Tibial nerve (tissue), 4 donors: ENCODE results near the gene MYRIP. TPM values are rescaled to one million over a fixed set of nuclear protein-coding genes. Genes with fewer than 3 reads are reported as not detected.
A peak's percentile ranks its signal among the peaks of the same experiment; 100 is the strongest.

ENCODE experiments used
- DNase-seq, 2 donors: peaks; one replicate each; pipeline ENCODE4 v3.0.0-alpha.2; 2019; ENCODE audit warnings: low spot score in 2 of 2
- H3K27ac ChIP-seq, 4 donors: fragments of 200-600 bp; sonication (generic) in 3 of 4; one replicate each; pipeline ENCODE4 v1.5.1; 2017 to 2019; ENCODE audit warnings: mild to moderate bottlenecking in 1 of 4
- H3K27me3 ChIP-seq, 2 donors: fragments of 200-600 bp; sonication (generic) in 1 of 2; one replicate each; pipeline versions ENCODE4 v1.5.1 to v1.6.0; 2017 to 2019
- H3K36me3 ChIP-seq, 3 donors: fragments of 200-600 bp; sonication (generic); one replicate each; pipeline ENCODE4 v1.5.1; 2018 to 2019
- H3K4me1 ChIP-seq, 4 donors: fragments of 200-600 bp; sonication (generic) in 3 of 4; one replicate each; pipeline ENCODE4 v1.5.1; 2017 to 2019
- H3K4me3 ChIP-seq, 4 donors: fragments of 200-600 bp; sonication (generic) in 3 of 4; one replicate each; pipeline ENCODE4 v1.5.1; 2017 to 2019; ENCODE audit warnings: mild to moderate bottlenecking in 1 of 4, moderate library complexity in 1 of 4
- H3K9me3 ChIP-seq, 4 donors: fragments of 200-600 bp; sonication (generic) in 3 of 4; one replicate each; pipeline ENCODE4 v1.5.1; 2017 to 2019
- CTCF ChIP-seq, 5 experiments: fragments of 200-600 bp in 3 of 5; fragments of 450-650 bp in 2 of 5; sonication (generic) in 3 of 5; IDR thresholded peaks; one replicate each; pipeline ENCODE4 v1.5.1; 2016 to 2019; ENCODE audit warnings: antibody characterized with exemption in 5 of 5, mild to moderate bottlenecking in 3 of 5, moderate library complexity in 2 of 5
- EP300 ChIP-seq, 2 donors: sonication (generic); formaldehyde crosslinking; IDR thresholded peaks; one replicate each; pipeline ENCODE4 v1.6.1; 2017; ENCODE audit warnings: antibody characterized with exemption in 2 of 2, mild to moderate bottlenecking in 1 of 2
- POLR2A ChIP-seq, 2 donors: fragments of 450-650 bp; IDR thresholded peaks; one replicate each; pipeline ENCODE4 v1.6.1; 2017; ENCODE audit warnings: antibody characterized with exemption in 2 of 2, mild to moderate bottlenecking in 2 of 2, moderate library complexity in 2 of 2
- WGBS, 2 donors: methylation state at CpG; one replicate each; pipeline ENCODE4 v1.1.5; 2018; 5-methylcytosine and 5-hydroxymethylcytosine counted together
- total RNA-seq, 4 donors: library from RNA; depleted of rRNA; stranded (reverse); fragments of >200 nt; gene quantifications; one replicate each; pipeline ENCODE4 v1.1.0, GENCODE V29; 2016

The MYRIP gene
- total RNA-seq, 4 donors from 2014 or later: 2.9 to 12.0 (median 9.9) TPM

- no peaks in the 10 kb centered on the region for H3K27me3 ChIP-seq
- H3K9me3 ChIP-seq: no peaks in the 10 kb centered on the region
- 88 to 100% methylated on average over 1 of the region's 1 CpG for WGBS, 2 donors
- H3K27ac ChIP-seq: no peak overlapping the region
- H3K4me3 ChIP-seq: no peak overlapping the region
- TF ChIP-seq POLR2A (IDR thresholded peaks at IDR 0.05): no peak
- no peak for TF ChIP-seq EP300 (IDR thresholded peaks at IDR 0.05)
- no peak for TF ChIP-seq CTCF (IDR thresholded peaks at IDR 0.05)
- H3K36me3 ChIP-seq: no peaks in the 10 kb centered on the region
- H3K4me1 ChIP-seq: peaks cover 0 to 2% (median 0%) of the 10 kb centered on the region in 4 donors
- DNase-seq: no peak
These were observed 358.5 kb downstream of the MYRIP start for GRCh38 chr3:40167958-40168357.

DNA sequence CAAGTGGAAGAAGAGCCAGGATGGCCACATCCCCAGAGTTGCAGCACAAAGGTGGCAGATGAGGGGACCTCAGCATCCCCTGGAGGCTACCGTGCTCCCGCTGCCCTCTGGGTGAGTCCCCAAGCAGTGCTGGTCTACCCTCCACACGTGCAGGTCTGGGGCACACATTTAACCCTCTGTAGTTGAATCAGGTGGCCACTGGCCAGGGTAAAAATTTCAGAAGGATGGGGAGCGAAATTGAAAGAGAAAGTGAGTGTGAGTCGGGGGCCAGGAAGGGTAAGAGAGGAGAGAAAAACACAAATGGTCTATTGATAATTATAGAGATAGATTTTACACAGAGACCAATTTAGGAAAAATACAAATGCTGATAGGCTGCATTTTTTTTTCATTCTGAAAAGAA, 360.6 kb downstream of the MYRIP start:
- no peak for TF ChIP-seq EP300 (IDR thresholded peaks at IDR 0.05)
- TF ChIP-seq POLR2A (IDR thresholded peaks at IDR 0.05): no peak
- no peak for TF ChIP-seq CTCF (IDR thresholded peaks at IDR 0.05)
- DNase-seq: no peak
- Histone ChIP-seq H3K36me3 (no peaks in the 10 kb centered on the region), H3K27ac (no peak overlapping the region), H3K9me3 (no peaks in the 10 kb centered on the region), H3K4me3 (no peak overlapping the region), H3K4me1 (peaks cover 0 to 13% (median 0%) of the 10 kb centered on the region in 4 donors), H3K27me3 (no peaks in the 10 kb centered on the region)
- WGBS, 2 donors: 65 to 70% methylated on average over 5 of the region's 5 CpGs

GRCh38 chr3:40170395-40170794, 361.0 kb downstream of the MYRIP start:
- Histone ChIP-seq H3K9me3 (no peaks in the 10 kb centered on the region), H3K36me3 (no peaks in the 10 kb centered on the region), H3K4me1 (peaks cover 0 to 13% (median 0%) of the 10 kb centered on the region in 4 donors), H3K27ac (no peak overlapping the region), H3K27me3 (no peaks in the 10 kb centered on the region), H3K4me3 (no peak overlapping the region)
- TF ChIP-seq EP300 (IDR thresholded peaks at IDR 0.05) (no peak), CTCF (IDR thresholded peaks at IDR 0.05) (no peak), POLR2A (IDR thresholded peaks at IDR 0.05) (no peak)
- DNase-seq: no peak
- 88 to 90% methylated on average over 1 of the region's 1 CpG for WGBS, 2 donors

- whole genome bisulfite sequencing, 2 donors: 88 to 91% methylated on average over 1 of the region's 1 CpG
- TF ChIP-seq EP300 (IDR thresholded peaks at IDR 0.05): no peak
- no peak for TF ChIP-seq POLR2A (IDR thresholded peaks at IDR 0.05)
- TF ChIP-seq CTCF (IDR thresholded peaks at IDR 0.05): no peak
- Histone ChIP-seq H3K36me3 (no peaks in the 10 kb centered on the region), H3K4me3 (no peak overlapping the region), H3K4me1 (peaks cover 0 to 13% (median 0%) of the 10 kb centered on the region in 4 donors), H3K27ac (no peak overlapping the region), H3K27me3 (no peaks in the 10 kb centered on the region), H3K9me3 (no peaks in the 10 kb centered on the region)
- no peak for DNase-seq
These were observed 363.2 kb downstream of the MYRIP start for GRCh38 chr3:40172560-40172959.

DNA sequence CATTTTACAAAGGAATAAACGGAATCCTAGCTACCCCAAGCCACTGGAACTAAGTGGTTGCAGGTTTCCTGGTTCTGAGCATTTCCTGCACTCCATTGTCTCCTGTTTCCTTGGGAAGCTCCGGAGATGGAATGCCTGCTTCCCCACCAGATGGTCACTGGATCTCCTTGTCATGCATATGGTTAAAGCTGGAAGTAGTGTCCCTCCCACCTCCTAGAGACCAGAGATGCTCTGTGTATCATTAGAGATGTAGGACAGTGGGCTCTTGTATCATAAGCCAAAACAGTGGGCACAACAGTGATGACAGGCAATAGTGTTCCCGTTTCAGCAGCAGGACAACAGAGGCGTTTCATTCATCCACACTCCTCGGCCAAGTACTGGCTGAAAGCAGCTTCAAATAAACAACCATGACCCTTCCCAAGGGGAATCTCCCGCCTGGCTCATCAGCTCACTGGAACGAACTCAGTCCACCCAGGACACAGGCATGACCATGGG, 363.9 kb downstream of the MYRIP start:
- 18 to 43% methylated on average over 7 of the region's 7 CpGs for WGBS, 2 donors
- no peaks in the 10 kb centered on the region for H3K9me3 ChIP-seq
- H3K27me3 ChIP-seq: no peaks in the 10 kb centered on the region
- no peak overlapping the region for H3K4me3 ChIP-seq
- H3K4me1 ChIP-seq: peaks cover 0 to 14% (median 0%) of the 10 kb centered on the region in 4 donors
- peak; percentile 15 to 22 for DNase-seq
- no peaks in the 10 kb centered on the region for H3K36me3 ChIP-seq
- no peak overlapping the region for H3K27ac ChIP-seq
- TF ChIP-seq CTCF (IDR thresholded peaks at IDR 0.05) (no peak), EP300 (IDR thresholded peaks at IDR 0.05) (no peak), POLR2A (IDR thresholded peaks at IDR 0.05) (no peak)
